GM19025 (cell line): ENCODE data around the gene SCFD2.
A peak's percentile ranks its signal among the peaks of the same experiment; 100 is the strongest.

Experiments
- ATAC-seq: cut with Tn5 transposase; IDR thresholded peaks from one replicate; pipeline ENCODE4 v1.9.1; 2021; ENCODE audit warnings: mild to moderate bottlenecking, low read depth, moderate library complexity; ENCODE audit not compliant: unreplicated experiment

The SCFD2 gene

DNA sequence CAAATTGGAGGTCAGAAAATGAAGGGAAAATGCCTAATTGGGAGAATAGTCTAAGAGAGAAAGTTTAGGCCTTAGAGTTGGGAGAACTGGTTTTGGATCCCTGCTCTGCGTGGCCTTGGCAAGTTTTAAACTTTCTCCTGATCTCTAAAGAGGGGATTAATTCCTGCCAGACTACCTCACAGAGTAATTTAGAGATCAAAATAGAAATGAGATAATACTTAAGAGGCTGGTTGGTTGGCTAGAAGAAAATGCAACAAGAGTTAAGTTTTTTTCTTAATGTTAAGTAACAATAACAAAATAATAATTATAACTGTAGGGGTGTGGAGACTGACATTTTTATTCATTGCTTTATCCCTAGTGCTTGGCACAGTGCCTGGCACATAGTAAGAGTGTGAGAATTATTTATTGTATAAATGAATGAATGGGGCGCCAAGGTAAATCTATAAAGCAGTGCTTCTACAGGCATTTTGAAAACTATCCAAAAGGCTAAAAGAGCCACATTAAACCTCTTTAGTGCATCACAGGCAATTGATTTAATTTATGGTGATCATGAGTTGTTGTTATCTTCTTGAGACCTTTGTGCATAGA, 343.3 kb downstream of the SCFD2 start:
- no peak for ATAC-seq

DNA sequence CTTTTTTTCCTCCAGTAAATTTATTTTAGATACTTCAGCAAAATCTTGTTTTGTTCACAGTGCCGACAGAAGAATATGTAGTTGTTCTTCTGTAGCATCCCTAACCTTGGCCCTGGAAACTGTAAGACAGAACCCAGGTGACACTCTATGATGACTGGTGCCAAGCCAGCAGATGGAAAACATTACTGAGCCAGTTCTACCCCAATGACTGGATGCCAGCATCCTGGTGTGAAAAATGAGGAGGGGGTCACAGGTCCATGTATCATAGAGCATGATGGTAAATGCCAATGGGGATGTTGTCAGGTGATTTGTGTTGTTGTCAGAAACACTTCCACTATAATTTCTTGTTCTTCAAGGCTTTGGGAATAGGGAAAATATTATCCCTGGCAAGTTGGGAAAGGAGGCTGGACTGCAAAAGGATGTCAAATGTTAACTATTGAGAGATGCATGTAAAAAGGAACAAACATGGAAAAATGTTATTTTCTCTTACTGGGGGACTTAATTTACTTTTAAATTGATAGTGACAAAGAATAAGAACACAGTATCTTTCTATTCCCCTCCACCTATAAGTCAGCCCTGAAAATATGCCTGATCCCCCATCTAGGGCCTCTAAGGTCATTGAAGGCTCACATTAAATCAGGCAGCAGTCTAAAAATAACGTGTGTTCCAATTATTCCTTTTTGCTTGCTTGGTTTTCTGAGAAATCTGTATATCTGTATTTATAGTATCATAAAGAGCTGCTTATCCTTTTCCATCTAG, 343.9 kb downstream of the SCFD2 start:
- ATAC-seq, result no peak

DNA sequence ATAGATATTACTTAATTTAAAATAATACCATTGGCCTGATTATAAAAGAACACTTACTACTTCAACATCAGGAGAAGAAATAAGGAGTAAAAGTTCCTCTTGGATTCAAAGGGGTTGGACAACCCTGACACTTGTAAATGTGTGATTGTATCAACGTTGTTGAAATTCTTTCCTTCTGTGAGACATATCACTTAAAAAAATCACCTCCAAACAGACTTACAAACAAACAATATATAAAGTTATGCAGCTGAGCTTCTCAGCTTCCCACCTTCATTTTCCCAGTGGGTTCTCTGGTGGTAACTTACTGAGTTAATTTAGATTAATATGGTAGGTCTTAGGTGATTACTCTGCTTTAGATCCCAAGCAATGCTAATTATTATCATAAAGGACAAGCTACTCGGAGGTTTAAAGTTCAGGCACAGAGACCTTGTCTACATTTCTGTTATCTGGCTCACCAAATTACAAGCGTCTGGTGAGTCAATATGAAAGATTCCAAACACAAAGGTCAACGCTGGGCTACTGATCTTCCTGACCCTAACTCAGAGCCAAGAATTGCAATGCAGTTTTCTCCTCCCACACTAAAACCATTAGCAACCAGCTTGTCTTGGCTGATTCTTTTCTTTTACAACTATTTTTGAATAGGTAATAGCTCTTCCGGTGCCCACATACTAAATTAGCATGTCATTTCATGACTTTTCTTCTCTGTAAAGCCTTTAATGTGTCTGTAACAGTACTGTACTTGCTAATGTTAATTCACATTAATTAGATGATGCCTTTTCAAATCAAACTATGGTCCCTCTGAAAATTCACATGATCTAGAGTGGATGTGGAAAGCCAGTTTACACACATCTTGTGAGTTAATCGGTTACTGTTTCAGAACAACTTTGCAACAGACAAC, 346.1 kb downstream of the SCFD2 start:
- ATAC-seq, result no peak

DNA sequence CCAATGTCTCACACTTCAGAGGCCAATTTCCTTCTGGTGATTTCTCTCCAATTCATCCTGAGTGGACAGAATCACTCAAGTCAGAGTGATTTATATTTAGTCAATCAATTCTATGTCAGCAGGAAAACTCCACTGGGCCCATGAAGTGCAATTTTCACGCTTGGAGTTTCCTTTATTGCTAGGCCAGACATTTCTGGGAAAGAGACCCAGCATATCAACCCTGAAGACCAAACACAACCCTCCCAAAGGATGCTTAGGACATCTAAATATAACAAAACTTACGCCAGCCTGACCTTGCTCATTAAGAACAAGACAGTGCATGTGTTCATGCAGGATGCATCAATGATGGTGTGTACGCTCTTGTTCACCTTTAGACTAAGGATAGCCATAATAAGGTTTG, 347.4 kb downstream of the SCFD2 start:
- no peak for ATAC-seq

DNA sequence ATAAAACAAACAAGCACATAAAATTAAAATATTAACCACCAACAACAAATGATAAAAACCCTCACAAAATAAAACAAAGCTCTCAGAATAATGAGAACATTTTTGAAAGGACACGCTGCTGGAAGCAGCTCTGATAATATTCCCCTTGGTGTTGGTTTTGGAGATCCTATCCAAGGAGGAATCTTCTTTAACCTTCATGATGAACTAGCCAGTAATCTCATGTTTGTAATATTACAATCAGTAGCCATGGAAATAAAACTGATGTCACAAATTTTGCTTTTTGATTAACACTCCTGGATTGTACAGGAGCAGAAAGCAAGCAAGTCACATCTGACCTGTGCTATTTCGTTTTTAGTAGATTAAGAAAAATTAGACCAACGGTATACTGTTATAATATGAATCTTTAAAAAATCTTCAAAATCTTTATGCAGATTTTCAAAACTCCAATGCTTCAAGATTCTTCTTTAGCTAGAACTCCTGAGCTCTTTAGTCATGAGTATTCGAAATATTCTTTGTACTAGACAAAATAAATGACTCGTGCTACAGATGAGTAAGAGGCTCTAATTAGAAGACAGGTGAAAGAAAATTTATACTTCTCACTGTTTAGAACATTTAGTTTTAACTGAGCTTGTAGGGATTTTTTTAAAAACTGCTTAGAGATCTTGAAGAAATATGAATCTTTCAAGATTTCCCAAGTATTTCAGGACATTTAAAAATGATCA, 349.6 kb downstream of the SCFD2 start:
- no peak for ATAC-seq

DNA sequence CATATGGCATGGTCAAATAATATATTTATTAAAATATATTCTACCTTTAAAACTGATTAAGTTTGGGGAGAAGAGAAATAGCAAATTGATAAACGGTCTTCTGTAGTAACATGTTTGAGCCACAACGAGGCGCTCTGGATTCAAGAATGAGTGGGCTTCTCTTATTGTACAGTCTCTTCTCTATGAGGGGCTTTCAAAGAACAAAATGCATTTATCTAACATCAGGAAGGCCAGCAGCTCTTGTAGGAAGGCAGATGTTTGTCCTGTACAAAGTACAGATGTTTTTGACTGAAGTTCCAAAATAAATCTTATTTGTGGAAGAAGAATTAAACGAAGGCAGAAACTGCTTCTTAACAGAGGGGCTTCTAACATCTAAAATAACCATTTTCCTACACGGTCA, 350.2 kb downstream of the SCFD2 start:
- ATAC-seq, result no peak

DNA sequence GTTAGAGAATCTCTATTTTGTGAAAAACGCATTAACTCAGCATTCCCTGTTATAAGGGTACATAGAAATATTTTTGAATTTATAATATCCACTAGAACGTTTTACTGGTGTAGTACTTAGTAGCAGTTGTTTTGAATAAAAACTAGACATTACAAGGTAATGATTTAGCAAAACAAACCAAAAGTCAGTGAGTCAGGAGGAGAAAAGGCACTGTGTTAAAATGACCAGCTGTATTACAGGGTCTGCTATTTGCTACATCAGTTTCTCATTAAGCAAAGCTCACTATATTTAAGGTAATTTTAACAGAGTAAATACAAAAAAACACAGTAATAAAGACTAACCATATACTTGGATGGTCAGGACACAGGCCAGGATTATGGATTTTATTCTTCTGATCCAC, 351.0 kb downstream of the SCFD2 start:
- ATAC-seq, result no peak

DNA sequence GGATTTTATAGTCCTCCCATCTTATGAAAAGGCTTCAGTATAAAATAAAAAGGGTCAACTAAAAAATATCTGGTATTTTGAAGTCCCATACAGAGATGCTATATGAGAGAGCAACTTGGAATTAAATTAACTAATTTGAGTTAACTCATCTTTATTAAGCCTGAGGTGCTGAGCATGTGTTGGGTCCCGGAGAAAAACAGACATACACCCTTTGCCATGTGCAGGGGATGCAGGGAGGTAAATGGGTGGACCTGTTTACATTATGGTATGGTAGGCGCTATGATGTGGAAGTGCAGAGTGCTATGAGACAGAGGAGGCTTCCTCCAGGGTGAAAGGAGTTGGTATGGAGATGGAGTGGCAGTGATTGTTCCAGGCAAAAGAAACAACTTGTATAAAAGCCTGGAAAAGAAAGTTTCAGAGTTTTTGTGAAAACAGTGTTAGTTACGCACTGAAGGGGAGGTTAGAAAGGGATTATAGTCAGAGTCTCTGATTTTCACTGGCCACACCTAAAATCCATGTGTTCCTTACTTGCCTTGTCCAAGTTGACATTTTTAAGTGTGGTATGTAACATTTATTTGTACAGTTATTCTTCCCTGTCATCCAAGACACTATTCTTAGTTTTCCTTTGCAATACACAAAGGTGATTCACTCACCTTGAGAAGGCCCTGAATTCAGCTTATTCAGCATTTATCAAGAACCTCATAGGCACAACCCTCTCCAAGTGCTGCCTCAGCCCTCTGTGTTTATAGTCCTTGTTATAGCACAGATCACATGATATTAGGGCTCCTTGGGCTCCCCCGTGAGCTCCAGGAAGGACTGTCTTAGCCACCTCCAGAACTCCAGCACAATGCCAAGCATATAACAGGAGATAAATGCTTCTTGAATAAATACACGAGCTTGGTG, 351.7 kb downstream of the SCFD2 start:
- no peak for ATAC-seq

DNA sequence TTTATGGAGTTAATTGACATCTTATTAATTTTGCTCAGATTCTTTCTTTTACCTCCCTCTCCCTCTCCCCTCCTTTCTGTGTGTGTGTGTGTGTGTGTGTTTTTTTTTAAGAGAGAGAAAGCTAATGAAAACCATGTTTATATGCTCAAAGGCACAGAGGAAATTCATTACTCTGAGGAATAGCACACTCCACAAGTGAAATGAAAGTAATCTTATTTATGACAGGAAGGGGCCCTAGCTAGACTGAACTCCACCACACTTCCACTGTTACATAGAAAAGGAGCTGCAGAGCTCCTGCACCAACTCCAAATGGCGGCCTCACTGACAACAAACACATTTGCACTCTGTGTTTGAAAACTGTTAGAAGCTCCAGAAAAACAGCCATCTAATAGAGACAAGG, 353.1 kb downstream of the SCFD2 start:
- no peak for ATAC-seq

DNA sequence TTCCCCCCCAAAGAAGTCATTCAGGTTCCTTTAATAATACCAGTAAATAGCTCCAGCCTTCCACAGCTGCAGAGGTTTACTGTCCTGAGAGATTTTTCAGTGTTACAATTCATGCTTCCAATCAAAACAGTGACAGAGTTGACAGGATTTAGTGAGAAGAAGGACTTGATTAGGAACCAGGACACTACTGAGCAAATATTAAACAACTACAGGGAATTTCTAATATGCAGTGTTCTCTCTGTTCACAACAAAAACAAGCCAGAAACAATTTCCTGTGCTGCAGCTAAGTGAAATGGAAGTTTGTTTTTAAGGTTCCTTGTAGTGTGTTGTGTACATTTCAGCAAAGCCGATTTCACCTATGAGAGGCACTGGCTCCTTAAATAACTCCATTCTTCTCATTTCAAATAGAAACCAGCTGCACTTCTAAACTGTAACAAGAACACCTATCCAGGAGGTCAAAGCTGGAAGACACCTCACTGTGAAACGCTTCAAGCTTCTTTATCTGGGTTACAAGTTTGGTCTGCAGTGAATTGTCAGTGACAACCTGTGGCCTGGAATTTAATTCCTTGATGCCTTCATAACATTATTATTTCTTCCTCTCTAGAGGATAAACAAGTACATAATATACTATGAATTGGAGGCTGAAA, 354.5 kb downstream of the SCFD2 start:
- ATAC-seq, result no peak

DNA sequence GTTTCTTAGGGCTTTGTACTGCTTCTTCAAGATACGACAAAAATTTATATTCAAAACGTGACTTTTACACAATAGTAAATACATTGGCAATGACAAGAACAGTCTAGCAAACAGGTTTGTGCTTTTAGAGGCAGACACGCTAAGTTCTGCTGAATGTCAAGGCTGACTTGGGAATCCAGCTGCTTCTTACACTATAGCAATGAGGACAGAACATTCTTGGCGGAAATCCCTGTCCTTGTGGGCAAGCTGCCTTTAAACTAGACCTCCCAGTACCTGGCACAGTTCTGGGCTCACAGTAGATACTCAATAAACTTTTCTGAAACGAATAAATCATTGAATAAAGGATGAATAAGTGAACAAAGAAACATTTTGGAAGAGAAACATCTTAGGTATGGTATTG, 355.5 kb downstream of the SCFD2 start:
- no peak for ATAC-seq

DNA sequence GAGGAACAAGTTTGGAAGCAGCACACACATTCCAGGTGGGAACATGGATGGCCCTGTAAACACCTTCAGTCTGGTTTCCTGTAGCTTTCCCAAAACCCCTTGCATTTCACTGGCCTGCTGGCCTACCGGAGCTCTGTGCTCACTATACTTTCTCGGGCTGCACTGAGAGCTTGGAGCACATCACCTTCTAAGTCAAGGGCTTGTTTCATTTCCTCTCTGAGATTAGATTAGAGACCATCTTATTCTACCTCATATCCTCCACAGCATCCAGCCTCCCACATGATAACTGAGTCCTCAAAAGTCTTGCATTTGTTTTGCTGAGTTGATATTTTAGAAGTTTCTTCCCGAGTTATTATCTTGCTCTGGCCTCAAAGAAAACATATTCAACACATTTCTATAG, 356.0 kb downstream of the SCFD2 start:
- no peak for ATAC-seq

DNA sequence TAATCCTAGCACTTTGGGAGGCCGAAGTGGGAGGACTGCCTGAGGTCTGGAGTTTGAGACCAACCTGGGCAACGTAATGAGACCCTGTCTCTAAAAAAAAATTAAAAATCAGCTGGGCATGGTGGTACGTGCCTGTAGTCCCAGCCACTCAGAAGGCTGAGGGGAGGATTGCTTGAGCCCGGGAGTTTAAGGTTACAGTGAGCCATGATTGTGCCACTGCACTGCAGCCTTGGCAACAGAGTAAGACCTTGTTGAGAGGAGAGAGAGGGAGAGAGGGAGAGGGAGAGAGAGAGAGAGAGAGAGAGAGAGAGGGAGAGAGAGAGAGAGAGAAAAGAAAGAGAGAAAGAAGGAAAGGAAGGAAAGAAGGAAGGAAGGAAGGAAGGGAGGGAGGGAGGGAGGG, 358.8 kb downstream of the SCFD2 start:
- no peak for ATAC-seq

DNA sequence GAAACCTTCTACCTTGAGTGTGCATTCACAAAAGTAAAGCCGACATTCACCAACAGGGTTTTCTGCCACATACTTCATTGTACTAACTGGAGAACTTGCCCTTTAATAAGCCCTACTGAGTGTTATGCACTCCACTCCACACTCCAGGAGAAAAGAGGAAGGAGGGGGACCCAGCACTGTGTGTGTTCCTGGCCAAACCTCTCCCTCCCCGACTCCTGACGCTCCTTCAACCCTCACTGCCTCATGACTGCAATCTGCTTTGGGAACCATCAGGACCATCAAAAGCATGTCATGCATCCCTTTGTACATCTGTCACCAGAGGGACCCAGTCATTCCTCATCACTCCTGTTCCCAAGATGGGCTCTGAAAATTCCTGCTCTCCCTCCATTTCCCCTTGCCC, 360.1 kb downstream of the SCFD2 start:
- ATAC-seq, result no peak

DNA sequence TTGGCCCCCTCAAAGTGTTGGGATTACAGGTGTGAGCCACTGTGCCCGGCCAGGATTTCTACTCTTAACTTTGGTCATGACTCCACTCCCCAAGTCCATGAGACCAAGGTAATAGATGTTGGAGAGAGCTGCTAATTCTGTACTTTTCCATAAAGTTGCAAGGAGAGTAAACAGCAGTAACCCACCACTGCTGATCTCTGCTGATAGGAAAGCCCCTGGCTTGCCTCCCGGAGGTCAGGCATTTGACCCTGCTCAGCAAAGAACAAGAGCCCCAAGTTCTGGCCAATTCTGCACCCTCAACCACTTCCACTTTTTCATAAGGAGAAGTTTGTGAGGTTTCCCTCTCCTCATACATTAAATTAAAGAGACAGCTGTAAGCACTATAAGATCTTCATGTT, 360.7 kb downstream of the SCFD2 start:
- peak; percentile 14 for ATAC-seq

DNA sequence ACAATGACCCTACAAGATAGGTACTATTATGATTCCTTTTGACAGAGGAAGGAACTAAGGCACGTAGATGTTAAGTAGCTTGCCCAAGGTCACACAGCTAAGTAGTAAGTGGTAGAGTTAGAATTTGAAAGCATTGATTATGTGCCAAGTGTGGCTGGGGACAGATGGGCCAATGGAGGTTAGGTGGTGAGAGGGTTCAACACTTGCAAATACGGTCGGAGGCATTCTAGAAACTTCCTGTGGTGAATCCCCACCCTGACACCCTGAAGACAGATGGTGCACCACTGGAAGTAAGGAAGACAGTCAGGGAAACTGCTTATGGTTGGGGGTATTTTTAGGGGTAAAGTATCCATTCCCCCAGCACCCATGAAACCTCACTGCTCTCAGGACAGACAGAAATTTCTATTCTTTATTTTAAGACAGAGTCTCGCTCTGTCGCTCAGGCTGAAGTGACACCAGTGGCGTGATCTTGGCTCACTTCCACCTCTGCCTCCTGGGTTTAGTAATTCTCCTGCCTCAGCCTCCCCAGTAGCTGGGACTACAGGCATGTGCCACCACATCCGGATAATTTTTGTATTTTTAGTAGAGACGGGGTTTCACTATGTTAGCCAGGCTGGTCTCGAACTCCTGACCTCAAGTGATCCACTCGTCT, 361.2 kb downstream of the SCFD2 start:
- ATAC-seq, result peak; percentile 50

DNA sequence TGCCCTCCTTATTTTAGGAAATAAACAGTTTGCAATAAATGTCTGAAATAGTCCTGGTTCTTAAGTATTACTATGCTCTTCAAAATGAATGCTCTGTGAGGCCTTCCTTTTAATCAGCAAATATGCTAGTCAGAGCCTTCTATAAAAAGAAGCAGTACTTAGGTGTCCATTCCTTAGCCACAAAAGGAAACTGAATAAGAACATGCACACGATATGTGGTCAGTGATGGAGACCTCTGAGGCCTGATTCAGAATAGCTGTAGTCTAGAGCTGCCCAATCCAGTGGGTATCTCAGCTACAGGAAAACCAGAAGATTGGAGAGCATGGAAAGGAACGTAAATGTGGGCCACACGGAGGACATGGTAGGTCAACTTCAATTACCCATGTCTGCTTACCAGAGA, 361.9 kb downstream of the SCFD2 start:
- no peak for ATAC-seq

DNA sequence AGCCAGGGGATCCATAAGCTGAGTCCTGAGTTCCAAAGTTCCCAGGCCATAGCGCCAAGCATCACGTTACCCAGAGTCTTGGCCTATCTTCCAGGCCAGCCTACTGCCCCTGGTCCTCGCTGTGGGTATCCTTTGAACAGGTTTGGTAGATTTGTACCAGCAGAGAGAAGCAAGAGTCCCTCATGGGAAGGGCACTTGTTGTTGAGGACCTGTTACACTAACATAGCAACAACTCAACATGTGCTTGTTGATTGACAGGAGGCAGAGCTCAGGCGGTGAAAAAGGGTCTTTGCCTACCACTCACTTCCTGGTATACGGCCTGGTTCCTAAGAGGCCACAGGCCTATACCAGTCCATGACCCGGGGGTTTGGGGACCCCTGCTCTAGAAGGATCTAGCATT, 365.3 kb downstream of the SCFD2 start:
- no peak for ATAC-seq

DNA sequence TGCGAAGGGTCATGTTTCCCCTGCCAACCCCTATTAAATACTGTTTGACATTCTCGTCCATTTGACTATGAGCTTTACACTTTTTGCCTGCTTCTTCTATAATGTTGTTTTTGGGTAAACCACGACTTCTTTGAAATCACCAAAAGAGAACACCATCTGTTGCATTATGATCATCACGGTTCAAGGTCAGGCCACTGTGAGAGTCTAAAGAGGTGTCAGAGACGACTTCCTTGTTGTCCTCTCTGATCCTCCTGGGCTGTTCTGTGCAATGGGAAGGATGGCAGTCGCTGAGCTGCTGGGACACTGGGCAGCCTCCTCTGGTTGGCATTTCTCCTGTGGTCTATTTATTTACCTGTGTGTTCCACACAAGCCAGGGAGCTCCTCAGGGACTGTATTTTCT, 366.2 kb downstream of the SCFD2 start:
- no peak for ATAC-seq
